HCT116 (cell line): Measurements from ENCODE around the gene DHRS13. TPM values are rescaled to one million over a fixed set of nuclear protein-coding genes. Genes with fewer than 3 reads are reported as not detected.

Experiments
- ATAC-seq: fragments of 200-7000 bp; cut with Tn5 transposase; 2 replicates; pipeline ENCODE4 v1.9.1; 2020; ENCODE audit warnings: mild to moderate bottlenecking, moderate library complexity
- BruUV-seq: library from RNA; stranded (reverse); fragments of 400-500 nt; replicated peaks from 2 replicates; lab custom pipeline; 2021; lab: Mats Ljungman, UMichigan
- CTCF ChIA-PET: fragments of 300-600 bp; sonication (Branson Sonifier 250); formaldehyde crosslinking; loops from one replicate; lab custom pipeline; 2021; ENCODE audit warnings: antibody characterized with exemption; lab: Charles Lee
- POLR2A ChIA-PET: fragments of 300-600, 350-600 bp; sonication (Branson Sonifier 250); formaldehyde crosslinking; loops from one replicate; lab custom pipeline; 2021; ENCODE audit warnings: antibody characterized with exemption; lab: Charles Lee
- RAD21 ChIA-PET, 2 experiments: fragments of 300-600 bp; sonication (Branson Sonifier 250); formaldehyde crosslinking; loops; one replicate each; lab custom pipeline; 2023; ENCODE audit warnings: low total read pairs in 2 of 2; ENCODE audit not compliant: uncharacterized antibody in 2 of 2, unreplicated experiment in 2 of 2, low non-redundant PET in 1 of 2; lab: Charles Lee
- DNase-seq: peaks from one replicate; pipeline ENCODE4 v3.0.0-alpha.2; 2010; ENCODE audit warnings: low read depth, low spot score
- H2AFZ ChIP-seq: fragments of 200-600 bp; shearing (Covaris generic), sonication (generic); 2 replicates; pipeline ENCODE4 v1.6.1; 2017; ENCODE audit warnings: low read depth, mixed run types, mixed read lengths, antibody characterized with exemption, low read length; ENCODE audit not compliant: poor library complexity, severe bottlenecking
- H3K27ac ChIP-seq: 2 replicates; pipeline ENCODE4 v1.5.1; 2012; ENCODE audit warnings: low read depth, low read length
- H3K27me3 ChIP-seq: fragments of 200-600 bp; sonication (generic); 2 replicates; pipeline ENCODE4 v1.6.1; 2016; ENCODE audit warnings: mixed run types, low read length, mixed read lengths; ENCODE audit not compliant: insufficient read depth
- H3K36me3 ChIP-seq, 2 experiments: fragments of 200-500 bp in 1 of 2; fragments of 200-600 bp in 1 of 2; sonication (Bioruptor generic) in 1 of 2; sonication (generic) in 1 of 2; 2 replicates each; pipeline versions ENCODE4 v1.5.1 to v1.6.1; 2014 to 2016; ENCODE audit warnings: low read length in 2 of 2, inconsistent platforms in 1 of 2, mixed read lengths in 1 of 2, mixed run types in 1 of 2; ENCODE audit not compliant: insufficient read depth in 2 of 2, control insufficient read depth in 1 of 2
- H3K4me1 ChIP-seq, 2 experiments: fragments of 200-600 bp in 1 of 2; sonication (generic) in 1 of 2; 2 replicates each; pipeline versions ENCODE4 v1.5.1 to v1.6.1; 2012 to 2017; ENCODE audit warnings: low read length in 2 of 2, inconsistent platforms in 1 of 2, mild to moderate bottlenecking in 1 of 2, mixed read lengths in 1 of 2, mixed run types in 1 of 2, moderate library complexity in 1 of 2; ENCODE audit not compliant: insufficient read depth in 2 of 2, control insufficient read depth in 1 of 2
- H3K4me2 ChIP-seq: fragments of 200-600 bp; sonication (generic); 2 replicates; pipeline ENCODE4 v1.6.1; 2017; ENCODE audit warnings: mixed run types, low read length, mixed read lengths
- H3K4me3 ChIP-seq, 2 experiments: fragments of 200-600 bp in 1 of 2; sonication (generic) in 1 of 2; replicated peaks in 1 of 2; 2 replicates each; pipeline ENCODE4 v1.5.1; 2011 to 2016; ENCODE audit warnings: low read length in 2 of 2, control low read depth in 1 of 2, low read depth in 1 of 2, mild to moderate bottlenecking in 1 of 2, mixed read lengths in 1 of 2, mixed run types in 1 of 2
- H3K79me2 ChIP-seq: fragments of 200-600 bp; sonication (generic); 2 replicates; pipeline ENCODE4 v1.6.1; 2017; ENCODE audit warnings: mild to moderate bottlenecking, mixed run types, low read length, moderate library complexity, mixed read lengths; ENCODE audit not compliant: insufficient read depth
- H3K9ac ChIP-seq: fragments of 200-600 bp; sonication (generic); 2 replicates; pipeline ENCODE4 v1.6.1; 2016; ENCODE audit warnings: low read length, mixed read lengths
- H3K9me2 ChIP-seq: fragments of 200-600 bp; sonication (generic), shearing (Covaris generic); 2 replicates; pipeline ENCODE4 v1.6.1; 2017; ENCODE audit warnings: mixed run types, mild to moderate bottlenecking, moderate library complexity; ENCODE audit not compliant: insufficient read depth
- H3K9me3 ChIP-seq, 2 experiments: fragments of 200-500 bp in 1 of 2; fragments of 200-600 bp in 1 of 2; sonication (Bioruptor generic) in 1 of 2; sonication (generic) in 1 of 2; 2 replicates each; pipeline ENCODE4 v1.6.1; 2014 to 2017; ENCODE audit warnings: low read length in 2 of 2, mixed read lengths in 2 of 2, inconsistent platforms in 1 of 2, low read depth in 1 of 2, mild to moderate bottlenecking in 1 of 2, mixed run types in 1 of 2, moderate library complexity in 1 of 2; ENCODE audit not compliant: control insufficient read depth in 1 of 2, insufficient read depth in 1 of 2
- H4K20me1 ChIP-seq: fragments of 200-600 bp; sonication (generic), shearing (Covaris generic); 2 replicates; pipeline ENCODE4 v1.6.1; 2017; ENCODE audit warnings: mixed run types, mild to moderate bottlenecking, moderate library complexity; ENCODE audit not compliant: insufficient read depth
- ATF3 ChIP-seq: IDR thresholded peaks from 2 replicates; pipeline ENCODE4 v1.6.1; 2012
- ELF1 ChIP-seq: IDR thresholded peaks from 2 replicates; pipeline ENCODE4 v1.6.1; 2012; ENCODE audit warnings: low read depth, borderline replicate concordance
- EZH2 ChIP-seq: fragments of 200-600 bp; sonication (generic); IDR thresholded peaks from 2 replicates; pipeline ENCODE4 v1.6.1; 2017; ENCODE audit warnings: antibody characterized with exemption, mixed run types
- FOSL1 ChIP-seq: IDR thresholded peaks from 2 replicates; pipeline ENCODE4 v1.6.1; 2012; ENCODE audit warnings: low read depth
- JUND ChIP-seq: IDR thresholded peaks from 2 replicates; pipeline ENCODE4 v1.6.1; 2012
- SRF ChIP-seq: IDR thresholded peaks from 2 replicates; pipeline ENCODE4 v1.6.1; 2012; ENCODE audit warnings: low read depth
- TCF7L2 ChIP-seq: IDR thresholded peaks from 2 replicates; pipeline ENCODE4 v1.7.0; 2011; ENCODE audit warnings: borderline replicate concordance, inconsistent platforms; ENCODE audit not compliant: insufficient read depth, insufficient read length; ENCODE audit errors: extremely low read depth
- YY1 ChIP-seq: IDR thresholded peaks from 2 replicates; pipeline ENCODE4 v1.6.1; 2011; ENCODE audit warnings: low read length, low read depth, moderate library complexity, mild to moderate bottlenecking; ENCODE audit not compliant: insufficient replicate concordance; ENCODE audit errors: extremely low read depth
- intact Hi-C: fragments of 100-400 bp; cut with micrococcal nuclease; formaldehyde crosslinking; loops from 2 replicates; pipeline ENCODE4 v1.10.0; 2022
- total RNA-seq: library from RNA; stranded (reverse); gene quantifications from one replicate; pipeline ENCODE4 v1.2.1, GENCODE V29; 2021; ENCODE audit not compliant: unreplicated experiment
- TF ChIP-seq, protein P1 (sequence below): IDR thresholded peaks from 2 replicates; pipeline ENCODE4 v1.6.1; 2012; ENCODE audit warnings: low read depth

Gene DHRS13
- total RNA-seq, 1 experiment from 2014 or later = 13.5 TPM

DNA sequence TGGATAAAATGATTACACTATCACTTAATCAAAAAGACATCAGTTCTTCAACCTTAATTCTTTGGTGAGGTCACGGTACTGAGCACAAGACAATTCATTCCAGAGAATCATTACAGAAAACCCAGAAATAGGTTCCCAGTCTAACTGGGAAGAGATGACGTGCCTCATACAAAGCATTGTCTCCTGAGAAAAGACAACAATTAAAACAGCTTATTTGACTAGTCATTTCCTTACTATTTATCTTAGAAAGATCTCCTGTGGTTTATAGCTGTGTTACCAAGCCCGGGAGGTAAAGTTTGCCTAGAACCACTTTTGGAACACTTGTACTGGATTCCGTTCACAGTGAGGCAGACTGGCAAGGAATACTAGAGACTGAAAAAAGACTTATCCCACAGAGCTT is 43.4 kb upstream of the DHRS13 start:
- H3K4me2 ChIP-seq = no peak overlapping the region
- peaks cover 97% of the 10 kb centered on the region for H3K79me2 ChIP-seq
- H3K9me2 ChIP-seq = no peaks in the 10 kb centered on the region
- intact Hi-C loops = no loop called here
- no peaks in the 10 kb centered on the region for H4K20me1 ChIP-seq
- no peak overlapping the region for H3K27ac ChIP-seq
- H3K9ac ChIP-seq = no peak overlapping the region
- DNase-seq (no peak), ATAC-seq (no peak)
- no peak overlapping the region for H2AFZ ChIP-seq
- no peaks in the 10 kb centered on the region for H3K9me3 ChIP-seq
- ChIA-PET POLR2A (no interaction called here), RAD21 (no interaction called here)
- no peak overlapping the region for H3K4me3 ChIP-seq
- no TSS peak for BruUV-seq
- H3K36me3 ChIP-seq = peaks cover 6 to 14% of the 10 kb centered on the region in 2 experiments; a peak in 3 of 4 replicates
- H3K4me1 ChIP-seq = peaks cover 9 to 11% of the 10 kb centered on the region in 2 experiments
- H3K27me3 ChIP-seq = no peaks in the 10 kb centered on the region
- TF ChIP-seq FOSL1 (no peak), JUND (no peak), ATF3 (no peak), EZH2 (no peak), SRF (no peak), ELF1 (no peak), YY1 (no peak), TCF7L2 (no peak)
- TF ChIP-seq, protein P1, sequence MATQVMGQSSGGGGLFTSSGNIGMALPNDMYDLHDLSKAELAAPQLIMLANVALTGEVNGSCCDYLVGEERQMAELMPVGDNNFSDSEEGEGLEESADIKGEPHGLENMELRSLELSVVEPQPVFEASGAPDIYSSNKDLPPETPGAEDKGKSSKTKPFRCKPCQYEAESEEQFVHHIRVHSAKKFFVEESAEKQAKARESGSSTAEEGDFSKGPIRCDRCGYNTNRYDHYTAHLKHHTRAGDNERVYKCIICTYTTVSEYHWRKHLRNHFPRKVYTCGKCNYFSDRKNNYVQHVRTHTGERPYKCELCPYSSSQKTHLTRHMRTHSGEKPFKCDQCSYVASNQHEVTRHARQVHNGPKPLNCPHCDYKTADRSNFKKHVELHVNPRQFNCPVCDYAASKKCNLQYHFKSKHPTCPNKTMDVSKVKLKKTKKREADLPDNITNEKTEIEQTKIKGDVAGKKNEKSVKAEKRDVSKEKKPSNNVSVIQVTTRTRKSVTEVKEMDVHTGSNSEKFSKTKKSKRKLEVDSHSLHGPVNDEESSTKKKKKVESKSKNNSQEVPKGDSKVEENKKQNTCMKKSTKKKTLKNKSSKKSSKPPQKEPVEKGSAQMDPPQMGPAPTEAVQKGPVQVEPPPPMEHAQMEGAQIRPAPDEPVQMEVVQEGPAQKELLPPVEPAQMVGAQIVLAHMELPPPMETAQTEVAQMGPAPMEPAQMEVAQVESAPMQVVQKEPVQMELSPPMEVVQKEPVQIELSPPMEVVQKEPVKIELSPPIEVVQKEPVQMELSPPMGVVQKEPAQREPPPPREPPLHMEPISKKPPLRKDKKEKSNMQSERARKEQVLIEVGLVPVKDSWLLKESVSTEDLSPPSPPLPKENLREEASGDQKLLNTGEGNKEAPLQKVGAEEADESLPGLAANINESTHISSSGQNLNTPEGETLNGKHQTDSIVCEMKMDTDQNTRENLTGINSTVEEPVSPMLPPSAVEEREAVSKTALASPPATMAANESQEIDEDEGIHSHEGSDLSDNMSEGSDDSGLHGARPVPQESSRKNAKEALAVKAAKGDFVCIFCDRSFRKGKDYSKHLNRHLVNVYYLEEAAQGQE = no peak
- TF ChIP-seq, all 23 proteins: peak for 0
- CTCF ChIA-PET = no interaction called here
